ENCODE results near the gene ZNF766. TPM values are rescaled to one million over a fixed set of nuclear protein-coding genes. Genes with fewer than 3 reads are reported as not detected.

The ZNF766 gene
- total RNA-seq, 3 donors from 2014 or later: 11.4 to 21.0 (median 12.8) TPM

GRCh38 chr19:52296773-52297600, 27.6 kb downstream of the ZNF766 start, which contains the start of gene ZNF480:
TSS of gene ZNF480 (plus strand) at chr19:52297169. CDS start at chr19:52300413, 3,244 bp downstream.
- ATAC-seq (peak; percentile 90), DNase-seq (peak; percentile 88 to 91 (median 90))
- Histone ChIP-seq H3K4me3 (peak within 1 kb of the TSS; percentile 67), H3K4me1 (ENCODE audit: low read depth) (peaks cover 8% of the 10 kb centered on the region), H3K36me3 (ENCODE audit: low read depth) (peaks cover 8% of the 10 kb centered on the region), H3K9me3 (peaks cover 18% of the 10 kb centered on the region)
- intact Hi-C loops (cut with DNase I, micrococcal nuclease): no loop called here
- TF ChIP-seq CTCF (IDR thresholded peaks at IDR 0.05): no peak

- Histone ChIP-seq H3K36me3 (ENCODE audit: low read depth) (peaks cover 8% of the 10 kb centered on the region), H3K9me3 (peaks cover 26% of the 10 kb centered on the region), H3K4me1 (ENCODE audit: low read depth) (peaks cover 8% of the 10 kb centered on the region), H3K4me3 (peak overlapping the region; percentile 67)
- no peak for TF ChIP-seq CTCF (IDR thresholded peaks at IDR 0.05)
- intact Hi-C loops (cut with DNase I, micrococcal nuclease): no loop called here
- DNase-seq (no peak), ATAC-seq (no peak)
These were observed 28.4 kb downstream of the ZNF766 start for GRCh38 chr19:52297601-52298364.

- Histone ChIP-seq H3K4me3 (no peak overlapping the region), H3K9me3 (peaks cover 98% of the 10 kb centered on the region), H3K4me1 (ENCODE audit: low read depth) (no peaks in the 10 kb centered on the region), H3K36me3 (ENCODE audit: low read depth) (peaks cover 5% of the 10 kb centered on the region)
- no peak for TF ChIP-seq CTCF (IDR thresholded peaks at IDR 0.05)
- ATAC-seq: no peak
- DNase-seq: peak in 1 of 3 donors; percentile 21
- intact Hi-C loops (cut with DNase I, micrococcal nuclease): no loop called here
These were observed 37.9 kb downstream of the ZNF766 start for GRCh38 chr19:52307275-52307674.

- no peak for ATAC-seq
- Histone ChIP-seq H3K4me3 (no peak overlapping the region), H3K9me3 (peaks cover 100% of the 10 kb centered on the region), H3K36me3 (ENCODE audit: low read depth) (peaks cover 44% of the 10 kb centered on the region), H3K4me1 (ENCODE audit: low read depth) (no peaks in the 10 kb centered on the region)
- DNase-seq: no peak
- TF ChIP-seq CTCF (IDR thresholded peaks at IDR 0.05): no peak
- intact Hi-C loops (cut with DNase I, micrococcal nuclease): no loop called here
These were observed 53.0 kb downstream of the ZNF766 start for GRCh38 chr19:52322429-52322828.

GRCh38 chr19:52331757-52332156, 62.4 kb downstream of the ZNF766 start:
- DNase-seq: peak in 1 of 3 donors; percentile 6
- no peaks in the 10 kb centered on the region for H3K36me3 ChIP-seq (ENCODE audit: low read depth)
- peaks cover 89% of the 10 kb centered on the region for H3K9me3 ChIP-seq

More at GRCh38 chr19:52331757-52332156, 62.4 kb downstream of the ZNF766 start:
- no peak for TF ChIP-seq CTCF (IDR thresholded peaks at IDR 0.05)
- intact Hi-C loops (cut with DNase I, micrococcal nuclease): no loop called here
- no peak overlapping the region for H3K4me3 ChIP-seq
- no peak for ATAC-seq
- no peaks in the 10 kb centered on the region for H3K4me1 ChIP-seq (ENCODE audit: low read depth)

All from mucosa of descending colon (tissue), 3 donors.